ENCODE data around the gene UNC13D. TPM values are rescaled to one million over a fixed set of nuclear protein-coding genes. Genes with fewer than 3 reads are reported as not detected.
A peak's percentile ranks its signal among the peaks of the same experiment; 100 is the strongest.
"Not testable (repeated sequence)": the region's sequence is repeated elsewhere in the genome, so short reads cannot be mapped to it uniquely, and the experiment has no call there.

UNC13D gene
- total and polyA plus RNA-seq, 8 donors = 6.4 to 45.5 (median 18.2) TPM

DNA sequence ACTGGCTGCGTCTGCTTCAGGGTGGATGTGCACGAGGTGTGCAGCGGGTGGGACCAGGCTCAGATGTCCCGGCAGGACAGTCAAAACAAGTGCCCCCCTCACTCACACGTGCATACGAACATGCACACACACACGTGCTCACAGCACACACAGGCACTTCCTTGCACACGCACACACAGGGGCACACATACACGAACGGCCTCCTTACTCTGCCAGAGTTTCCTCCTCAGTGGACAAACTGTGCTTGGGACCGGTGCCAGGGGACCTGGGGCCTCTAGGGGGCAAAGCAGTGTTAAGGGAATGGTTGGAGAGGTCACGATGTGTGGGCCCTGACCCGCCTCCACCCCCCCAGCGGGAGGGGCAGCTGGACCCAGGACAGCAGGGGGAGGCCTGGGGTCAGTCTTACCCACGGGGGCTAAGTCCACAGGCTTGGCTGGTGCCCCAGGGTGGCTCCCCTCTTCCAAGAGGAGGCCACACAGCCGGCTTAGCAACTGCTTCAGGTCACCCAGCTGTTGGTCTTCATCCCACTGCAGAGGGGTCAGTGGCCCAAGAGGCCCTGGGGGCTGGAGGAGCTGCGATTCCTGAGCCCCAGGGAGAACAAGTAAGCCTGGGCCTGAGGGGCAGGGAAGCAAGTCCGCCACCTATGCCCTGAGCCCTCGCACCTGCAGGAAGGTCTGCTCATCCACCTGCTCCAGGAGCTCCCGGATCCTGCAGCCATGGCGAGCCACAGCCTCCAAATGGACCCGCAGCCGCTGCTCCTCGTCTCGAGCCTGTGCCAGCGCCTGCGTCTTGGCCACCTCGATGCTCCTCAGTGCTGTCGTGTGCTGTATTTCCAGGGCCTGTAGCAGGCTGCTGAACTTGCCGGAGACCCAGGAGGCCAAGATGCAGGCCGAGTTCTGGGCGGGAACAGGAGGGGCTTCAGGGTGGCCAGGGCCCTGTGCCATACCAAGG lies 47.7 kb upstream of the UNC13D start:
- Histone ChIP-seq H3K4me3 (no peak overlapping the region), H3K27ac (no peak overlapping the region), H3K36me3 (peaks cover 29 to 55% (median 40%) of the 10 kb centered on the region in 4 donors), H3K9me3 (no peaks in the 10 kb centered on the region), H3K27me3 (no peaks in the 10 kb centered on the region), H3K4me1 (peaks cover 14 to 48% (median 30%) of the 10 kb centered on the region in 4 donors)
- no peak for TF ChIP-seq POLR2AphosphoS5 (IDR thresholded peaks at IDR 0.05)
- TF ChIP-seq, protein P1, sequence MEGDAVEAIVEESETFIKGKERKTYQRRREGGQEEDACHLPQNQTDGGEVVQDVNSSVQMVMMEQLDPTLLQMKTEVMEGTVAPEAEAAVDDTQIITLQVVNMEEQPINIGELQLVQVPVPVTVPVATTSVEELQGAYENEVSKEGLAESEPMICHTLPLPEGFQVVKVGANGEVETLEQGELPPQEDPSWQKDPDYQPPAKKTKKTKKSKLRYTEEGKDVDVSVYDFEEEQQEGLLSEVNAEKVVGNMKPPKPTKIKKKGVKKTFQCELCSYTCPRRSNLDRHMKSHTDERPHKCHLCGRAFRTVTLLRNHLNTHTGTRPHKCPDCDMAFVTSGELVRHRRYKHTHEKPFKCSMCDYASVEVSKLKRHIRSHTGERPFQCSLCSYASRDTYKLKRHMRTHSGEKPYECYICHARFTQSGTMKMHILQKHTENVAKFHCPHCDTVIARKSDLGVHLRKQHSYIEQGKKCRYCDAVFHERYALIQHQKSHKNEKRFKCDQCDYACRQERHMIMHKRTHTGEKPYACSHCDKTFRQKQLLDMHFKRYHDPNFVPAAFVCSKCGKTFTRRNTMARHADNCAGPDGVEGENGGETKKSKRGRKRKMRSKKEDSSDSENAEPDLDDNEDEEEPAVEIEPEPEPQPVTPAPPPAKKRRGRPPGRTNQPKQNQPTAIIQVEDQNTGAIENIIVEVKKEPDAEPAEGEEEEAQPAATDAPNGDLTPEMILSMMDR (IDR thresholded peaks at IDR 0.05) = no peak
- TF ChIP-seq POLR2A (IDR thresholded peaks at IDR 0.05) = no peak
- no peak for TF ChIP-seq EP300 (IDR thresholded peaks at IDR 0.05)
- intact Hi-C loops (cut with DNase I; ENCODE audit: low total_unique reads) = no loop called here
- DNase-seq = peak in 1 of 2 donors; percentile 40
- 65 to 76% (median 74%) methylated on average over 22 to 32 of the region's 32 CpGs for WGBS, 5 donors

DNA sequence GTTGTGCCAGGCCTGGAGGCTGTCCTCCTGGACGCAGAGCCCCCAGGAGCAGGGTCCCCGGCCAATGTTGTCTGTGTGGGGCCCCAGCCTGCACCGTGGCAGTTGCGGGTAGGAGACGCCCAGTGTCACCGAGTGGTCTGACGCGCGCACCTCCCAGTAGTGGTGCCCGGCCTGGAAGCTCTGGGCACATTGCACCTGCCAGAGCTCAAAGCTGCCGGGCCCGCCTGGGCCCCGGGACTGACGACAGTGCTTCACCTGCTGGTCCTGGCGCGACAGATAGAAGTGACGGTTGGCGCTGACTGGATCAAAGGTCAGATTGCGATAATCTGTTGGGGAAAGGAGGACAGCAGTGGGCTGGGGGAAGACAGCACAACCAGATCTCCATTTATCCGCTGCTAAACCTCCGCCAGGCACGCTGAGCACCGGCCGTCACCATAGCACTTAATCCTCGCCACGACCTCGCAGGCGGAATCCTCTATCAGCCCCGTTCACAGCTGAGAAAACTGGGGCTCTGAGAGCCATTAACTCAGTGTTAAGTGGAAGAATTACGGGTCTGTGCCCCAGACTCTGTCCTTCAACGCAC lies 46.9 kb upstream of the UNC13D start:
- 83 to 94% (median 91%) methylated on average over 21 to 31 of the region's 31 CpGs for WGBS, 5 donors
- peaks cover 14 to 46% (median 28%) of the 10 kb centered on the region in 4 donors for H3K4me1 ChIP-seq
- peaks cover 29 to 55% (median 40%) of the 10 kb centered on the region in 4 donors for H3K36me3 ChIP-seq
- no peaks in the 10 kb centered on the region for H3K9me3 ChIP-seq
- H3K27me3 ChIP-seq = no peaks in the 10 kb centered on the region
- no peak overlapping the region for H3K4me3 ChIP-seq
- TF ChIP-seq, protein P1 (IDR thresholded peaks at IDR 0.05) = no peak
- TF ChIP-seq POLR2A (IDR thresholded peaks at IDR 0.05) (no peak), EP300 (IDR thresholded peaks at IDR 0.05) (no peak), POLR2AphosphoS5 (IDR thresholded peaks at IDR 0.05) (no peak)
- intact Hi-C loops (cut with DNase I; ENCODE audit: low total_unique reads) = no loop called here
- DNase-seq = no peak
- H3K27ac ChIP-seq = no peak overlapping the region

DNA sequence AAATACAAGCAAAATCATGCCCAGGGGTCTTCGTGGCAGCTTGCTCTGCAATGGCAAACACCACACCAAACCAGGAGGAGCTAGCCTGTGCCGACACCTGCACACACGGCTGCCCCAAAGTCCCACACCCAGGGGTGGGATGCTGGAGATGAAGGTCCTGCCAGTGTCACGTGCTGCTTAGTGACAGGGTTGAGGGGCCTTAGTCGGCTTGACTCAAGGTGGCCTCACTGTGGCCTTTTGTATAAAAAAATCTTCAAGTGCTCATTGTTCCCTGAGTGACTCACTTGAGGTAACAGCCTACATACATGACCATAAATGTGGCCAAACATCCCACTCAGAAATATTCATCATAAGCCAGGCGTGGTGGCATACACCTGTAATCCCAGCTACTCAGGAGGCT lies 45.2 kb upstream of the UNC13D start:
- TF ChIP-seq EP300 (IDR thresholded peaks at IDR 0.05) = no peak
- intact Hi-C loops (cut with DNase I; ENCODE audit: low total_unique reads) = no loop called here
- WGBS, 5 donors = 67 to 77% (median 74%) methylated on average over 6 of the region's 6 CpGs
- H3K27ac ChIP-seq = no peak overlapping the region
- H3K9me3 ChIP-seq = no peaks in the 10 kb centered on the region
- H3K4me3 ChIP-seq = no peak overlapping the region
- H3K27me3 ChIP-seq = no peaks in the 10 kb centered on the region
- DNase-seq = no peak
- H3K36me3 ChIP-seq = peaks cover 29 to 55% (median 40%) of the 10 kb centered on the region in 4 donors
- H3K4me1 ChIP-seq = peaks cover 1 to 30% (median 15%) of the 10 kb centered on the region in 4 donors

DNA sequence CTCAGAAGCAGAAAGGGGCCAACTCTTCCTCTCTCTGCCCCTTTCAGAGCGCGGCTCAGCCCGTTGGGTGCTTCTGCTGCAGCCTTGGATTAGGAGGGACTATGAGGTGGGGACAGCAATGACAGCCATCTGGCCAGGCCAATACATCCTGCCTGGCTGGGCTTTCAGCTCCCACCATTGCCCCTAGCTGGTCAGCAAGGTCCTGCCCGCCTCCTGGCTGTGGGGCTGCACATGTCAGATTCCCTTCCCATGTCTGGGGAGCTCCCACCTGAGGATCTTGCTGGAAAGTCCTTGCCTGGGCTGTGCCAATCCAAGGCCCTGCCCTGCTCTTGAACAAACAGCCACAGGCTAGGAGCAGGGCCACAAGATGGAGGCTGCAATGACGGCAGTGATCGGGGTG lies 44.3 kb upstream of the UNC13D start:
- Histone ChIP-seq H3K4me3 (no peak overlapping the region), H3K27me3 (no peaks in the 10 kb centered on the region), H3K9me3 (no peaks in the 10 kb centered on the region), H3K4me1 (peaks cover 0 to 20% (median 6%) of the 10 kb centered on the region in 4 donors), H3K27ac (no peak overlapping the region), H3K36me3 (peaks cover 29 to 55% (median 40%) of the 10 kb centered on the region in 4 donors)
- DNase-seq = no peak
- 80 to 85% (median 82%) methylated on average over 6 of the region's 6 CpGs for WGBS, 5 donors
- TF ChIP-seq EP300 (IDR thresholded peaks at IDR 0.05) (no peak), POLR2A (IDR thresholded peaks at IDR 0.05) (no peak), POLR2AphosphoS5 (IDR thresholded peaks at IDR 0.05) (no peak)
- TF ChIP-seq, protein P1 (IDR thresholded peaks at IDR 0.05) = no peak
- intact Hi-C loops (cut with DNase I; ENCODE audit: low total_unique reads) = no loop called here

DNA sequence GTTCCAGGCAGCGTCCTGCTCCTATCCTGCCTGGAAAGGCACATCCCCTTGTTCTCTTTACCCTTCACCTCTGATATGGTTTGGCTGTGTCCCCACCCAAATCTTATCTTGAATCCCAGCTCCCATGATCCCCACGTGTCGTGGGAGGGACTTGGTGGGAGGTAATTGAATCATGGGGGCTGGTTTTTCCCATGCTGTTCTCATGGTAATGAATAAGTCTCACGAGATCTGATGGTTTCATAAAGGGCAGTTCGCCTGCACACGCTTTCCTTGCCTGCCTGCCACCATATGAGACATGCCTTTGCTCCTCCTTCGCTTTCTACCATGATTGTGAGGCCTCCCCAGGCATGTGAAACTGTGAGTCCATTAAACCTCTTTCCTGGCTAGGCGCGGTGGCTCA lies 41.7 kb upstream of the UNC13D start:
- H3K27me3 ChIP-seq; H3K9me3 ChIP-seq; H3K4me3 ChIP-seq; H3K27ac ChIP-seq; DNase-seq; intact Hi-C loops (cut with DNase I; ENCODE audit: low total_unique reads); H3K4me1 ChIP-seq: not testable (repeated sequence)
- 69 to 81% (median 77%) methylated on average over 9 of the region's 9 CpGs for WGBS, 5 donors
- H3K36me3 ChIP-seq = peaks cover 14 to 37% (median 22%) of the 10 kb centered on the region in 4 donors
